Testis (tissue), 5 donors: ENCODE results near the gene TAF5L. TPM values are rescaled to one million over a fixed set of nuclear protein-coding genes. Genes with fewer than 3 reads are reported as not detected.

Experiments used
- DNase-seq: peaks from one replicate; pipeline ENCODE4 v3.0.0-alpha.2; 2019
- H3K27ac ChIP-seq, 2 donors: fragments of 200-600 bp; sonication (generic); one replicate each; pipeline ENCODE4 v1.5.1; 2019
- H3K27me3 ChIP-seq: fragments of 200-600 bp; sonication (generic); one replicate; pipeline ENCODE4 v1.5.1; 2019
- H3K36me3 ChIP-seq: fragments of 200-600 bp; sonication (generic); one replicate; pipeline ENCODE4 v1.5.1; 2017; ENCODE audit warnings: low read depth; ENCODE audit errors: missing control alignments
- H3K4me1 ChIP-seq: fragments of 200-600 bp; sonication (generic); one replicate; pipeline ENCODE4 v1.5.1; 2019
- H3K4me3 ChIP-seq, 2 donors: fragments of 200-600 bp; sonication (generic); one replicate each; pipeline ENCODE4 v1.5.1; 2017 to 2019
- H3K9me3 ChIP-seq: fragments of 200-600 bp; sonication (generic); one replicate; pipeline ENCODE4 v1.5.1; 2017
- CTCF ChIP-seq, 3 experiments: fragments of 450-650 bp in 2 of 3; fragments of 200-600 bp in 1 of 3; sonication (generic) in 1 of 3; IDR thresholded peaks; one replicate each; pipeline ENCODE4 v1.5.1; 2016 to 2019; ENCODE audit warnings: antibody characterized with exemption in 3 of 3, mild to moderate bottlenecking in 2 of 3, moderate library complexity in 1 of 3
- POLR2A ChIP-seq: fragments of 450-650 bp; IDR thresholded peaks from one replicate; pipeline ENCODE4 v1.6.1; 2017; ENCODE audit warnings: antibody characterized with exemption, mild to moderate bottlenecking, moderate library complexity
- WGBS, 2 donors: methylation state at CpG; one replicate each; pipeline ENCODE4 v1.1.5; 2018; 5-methylcytosine and 5-hydroxymethylcytosine counted together
- intact Hi-C: fragments of 100-400 bp; cut with DNase I; formaldehyde crosslinking; loops from one replicate; pipeline ENCODE4 v1.15.1; 2023; ENCODE audit warnings: low total_unique reads
- long read RNA-seq, 2 donors: transcript quantifications; one replicate each; lab custom pipeline, GENCODE V29; 2026
- polyA plus RNA-seq: library from polyadenylated mRNA; stranded (reverse); fragments of 350-450 nt; fragmentation: Illumina TruSeq; extraction: RNeasy Lipid Tissue Mini Kit (QIAGEN cat#74804); gene quantifications from one replicate; pipeline ENCODE4 v1.2.3, GENCODE V29; 2014; ENCODE audit warnings: low read depth, low replicate concordance; ENCODE audit not compliant: insufficient read depth
- total RNA-seq, 2 donors: library from RNA; depleted of rRNA; stranded (reverse); fragments of >200 nt; gene quantifications; one replicate each; pipeline ENCODE4 v1.2.3, GENCODE V29; 2016

TAF5L gene
- total RNA-seq, result 10 to 100 TPM; 18.4 to 24.6 TPM
- polyA plus RNA-seq, result 12.8 TPM
- long read RNA-seq, donor 1, full-length matches to known transcripts, result 3 of 3 reads
- long read RNA-seq, donor 1, partial matches to known transcripts, result 0 of 3 reads
- long read RNA-seq, donor 1, other reads (novel, unspliced or antisense), result 0 of 3 reads
- long read RNA-seq, donor 2, partial matches to known transcripts, result 0 of 5 reads
- long read RNA-seq, donor 2, other reads (novel, unspliced or antisense), result 0 of 5 reads

GRCh38 chr1:229625915-229626831 lies at the start of gene TAF5L, which contains the start of gene URB2:
Gene TAF5L (minus strand): TSS chr1:229626122. CDS start chr1:229614482, 11,640 bp downstream.
Gene URB2 (plus strand): TSS chr1:229626247. CDS start chr1:229627634, 1,387 bp downstream.
- TF ChIP-seq POLR2A (no peak), CTCF (IDR thresholded peaks at IDR 0.05) (peak in 1 of 3 experiments; percentile 1)
- H3K27me3 ChIP-seq, result no peaks in the 10 kb centered on the region
- intact Hi-C loops, result loop anchor here (5.0 kb wide), 1 partner anchor 69 kb away; the partner anchor contains the start of gene ABCB10
- DNase-seq, result peak; percentile 88
- H3K9me3 ChIP-seq, result no peaks in the 10 kb centered on the region
- H3K36me3 ChIP-seq, result no peaks in the 10 kb centered on the region
- H3K27ac ChIP-seq, result peak within 1 kb of the TSS; percentile 12 to 89
- WGBS, 2 donors, result 0 to 1% methylated on average over 13 to 51 of the region's 97 CpGs
- peaks cover 18% of the 10 kb centered on the region for H3K4me1 ChIP-seq
- peak within 1 kb of the TSS; percentile 87 to 90 for H3K4me3 ChIP-seq

GRCh38 chr1:229675396-229675795 lies 49.5 kb upstream of the TAF5L start:
- Histone ChIP-seq H3K4me3 (no peak overlapping the region), H3K4me1 (no peaks in the 10 kb centered on the region), H3K9me3 (no peaks in the 10 kb centered on the region), H3K27ac (no peak overlapping the region), H3K36me3 (no peaks in the 10 kb centered on the region), H3K27me3 (no peaks in the 10 kb centered on the region)
- TF ChIP-seq POLR2A (no peak), CTCF (IDR thresholded peaks at IDR 0.05) (no peak)
- intact Hi-C loops, result no loop called here
- no peak for DNase-seq

- no peaks in the 10 kb centered on the region for H3K9me3 ChIP-seq
- no peaks in the 10 kb centered on the region for H3K27me3 ChIP-seq
- no peak overlapping the region for H3K4me3 ChIP-seq
- intact Hi-C loops, result no loop called here
- 57 to 80% methylated on average over 2 to 5 of the region's 5 CpGs for WGBS, 2 donors
- H3K27ac ChIP-seq, result no peak overlapping the region
- no peak for DNase-seq
- no peaks in the 10 kb centered on the region for H3K4me1 ChIP-seq
- TF ChIP-seq POLR2A (no peak), CTCF (IDR thresholded peaks at IDR 0.05) (no peak)
- no peaks in the 10 kb centered on the region for H3K36me3 ChIP-seq
Measured at GRCh38 chr1:229674042-229674441, 48.1 kb upstream of the TAF5L start.

DNA sequence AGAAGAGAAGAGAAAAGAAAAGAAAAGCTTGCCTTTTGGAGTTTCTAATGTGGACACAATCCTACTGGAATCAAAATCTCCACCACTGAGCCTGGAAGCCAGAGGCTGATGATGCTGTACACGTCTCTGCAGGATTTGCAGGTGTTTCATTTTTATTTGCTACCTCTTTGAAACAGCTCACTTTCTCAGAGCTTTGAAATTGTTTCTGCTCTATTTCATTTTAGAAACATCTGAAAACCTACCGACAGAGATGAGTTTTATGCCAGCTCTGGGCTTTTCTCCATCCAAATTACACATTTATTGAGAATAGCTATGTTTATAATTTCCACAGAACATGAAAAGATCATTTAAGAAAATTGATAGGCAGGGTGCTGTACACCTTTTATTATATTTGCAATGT lies 46.3 kb upstream of the TAF5L start:
- Histone ChIP-seq H3K4me1 (no peaks in the 10 kb centered on the region), H3K4me3 (no peak overlapping the region), H3K27me3 (no peaks in the 10 kb centered on the region), H3K36me3 (no peaks in the 10 kb centered on the region), H3K9me3 (no peaks in the 10 kb centered on the region), H3K27ac (no peak overlapping the region)
- intact Hi-C loops, result no loop called here
- TF ChIP-seq POLR2A (no peak), CTCF (IDR thresholded peaks at IDR 0.05) (no peak)
- 82 to 86% methylated on average over 2 of the region's 2 CpGs for WGBS, 2 donors
- DNase-seq, result no peak
